ENCODE results near the gene SUSD6.

DNA sequence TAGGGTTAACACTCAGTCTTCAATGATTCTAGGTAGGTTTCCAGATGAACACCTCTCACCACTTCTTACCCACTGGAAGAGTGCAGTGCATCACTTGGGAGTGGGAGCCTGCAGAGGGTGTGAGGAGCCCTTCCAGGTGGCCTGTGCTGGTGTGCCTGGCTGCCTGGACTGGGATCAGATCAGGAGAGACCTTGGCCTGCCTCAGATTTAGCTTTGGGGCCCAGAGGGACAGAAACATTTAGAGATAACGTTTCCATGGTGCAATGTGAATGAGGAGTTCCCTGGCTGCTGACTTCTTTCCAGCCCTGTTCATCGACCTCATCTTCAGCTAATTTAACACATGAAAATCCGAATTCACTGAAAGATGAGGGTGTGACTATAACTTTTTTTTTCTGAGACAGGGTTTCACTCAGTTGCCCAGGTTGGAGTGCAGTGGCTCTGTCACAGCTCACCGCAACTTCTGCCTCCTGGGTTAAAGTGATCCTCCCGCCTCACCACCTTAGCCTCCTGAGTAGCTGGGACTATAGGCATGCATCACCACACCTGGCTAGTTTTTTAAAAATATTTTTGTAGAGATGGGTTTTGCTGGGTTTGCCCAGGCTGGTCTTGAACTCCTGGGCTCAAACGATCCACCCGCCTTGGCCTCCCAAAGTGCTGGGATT, 53.6 kb downstream of the SUSD6 start:
- no peak for TF ChIP-seq EP300 (IDR thresholded peaks at IDR 0.05)
- TF ChIP-seq, protein P1, sequence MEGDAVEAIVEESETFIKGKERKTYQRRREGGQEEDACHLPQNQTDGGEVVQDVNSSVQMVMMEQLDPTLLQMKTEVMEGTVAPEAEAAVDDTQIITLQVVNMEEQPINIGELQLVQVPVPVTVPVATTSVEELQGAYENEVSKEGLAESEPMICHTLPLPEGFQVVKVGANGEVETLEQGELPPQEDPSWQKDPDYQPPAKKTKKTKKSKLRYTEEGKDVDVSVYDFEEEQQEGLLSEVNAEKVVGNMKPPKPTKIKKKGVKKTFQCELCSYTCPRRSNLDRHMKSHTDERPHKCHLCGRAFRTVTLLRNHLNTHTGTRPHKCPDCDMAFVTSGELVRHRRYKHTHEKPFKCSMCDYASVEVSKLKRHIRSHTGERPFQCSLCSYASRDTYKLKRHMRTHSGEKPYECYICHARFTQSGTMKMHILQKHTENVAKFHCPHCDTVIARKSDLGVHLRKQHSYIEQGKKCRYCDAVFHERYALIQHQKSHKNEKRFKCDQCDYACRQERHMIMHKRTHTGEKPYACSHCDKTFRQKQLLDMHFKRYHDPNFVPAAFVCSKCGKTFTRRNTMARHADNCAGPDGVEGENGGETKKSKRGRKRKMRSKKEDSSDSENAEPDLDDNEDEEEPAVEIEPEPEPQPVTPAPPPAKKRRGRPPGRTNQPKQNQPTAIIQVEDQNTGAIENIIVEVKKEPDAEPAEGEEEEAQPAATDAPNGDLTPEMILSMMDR (IDR thresholded peaks at IDR 0.05), result no peak
- TF ChIP-seq POLR2A (IDR thresholded peaks at IDR 0.05), result no peak
